HG03066 (cell line): Measurements from ENCODE around the gene RCC2.

Source experiments
- ATAC-seq: cut with Tn5 transposase; IDR thresholded peaks from one replicate; pipeline ENCODE4 v1.9.1; 2021; ENCODE audit warnings: low read depth; ENCODE audit not compliant: unreplicated experiment

Gene RCC2

DNA sequence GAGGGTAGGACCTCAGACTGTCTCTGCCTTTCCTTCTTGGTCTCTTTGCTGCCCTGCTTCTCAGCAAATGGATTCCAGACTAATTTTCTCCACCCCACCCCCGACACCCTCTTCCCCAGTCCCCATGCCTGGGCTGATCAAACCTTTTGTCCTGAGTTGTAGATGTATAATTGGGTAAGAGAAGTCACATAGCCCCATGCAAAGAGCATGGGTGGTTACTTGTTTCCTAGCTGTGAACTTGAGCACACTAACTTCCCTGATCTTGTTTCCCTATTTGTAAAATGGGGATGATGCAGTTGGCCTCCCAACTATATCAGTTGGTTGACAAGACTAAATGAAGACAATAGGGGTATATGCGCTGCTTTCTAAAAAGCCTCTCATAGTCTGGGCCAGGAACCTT is 58.3 kb downstream of the RCC2 start:
- ATAC-seq: no peak

DNA sequence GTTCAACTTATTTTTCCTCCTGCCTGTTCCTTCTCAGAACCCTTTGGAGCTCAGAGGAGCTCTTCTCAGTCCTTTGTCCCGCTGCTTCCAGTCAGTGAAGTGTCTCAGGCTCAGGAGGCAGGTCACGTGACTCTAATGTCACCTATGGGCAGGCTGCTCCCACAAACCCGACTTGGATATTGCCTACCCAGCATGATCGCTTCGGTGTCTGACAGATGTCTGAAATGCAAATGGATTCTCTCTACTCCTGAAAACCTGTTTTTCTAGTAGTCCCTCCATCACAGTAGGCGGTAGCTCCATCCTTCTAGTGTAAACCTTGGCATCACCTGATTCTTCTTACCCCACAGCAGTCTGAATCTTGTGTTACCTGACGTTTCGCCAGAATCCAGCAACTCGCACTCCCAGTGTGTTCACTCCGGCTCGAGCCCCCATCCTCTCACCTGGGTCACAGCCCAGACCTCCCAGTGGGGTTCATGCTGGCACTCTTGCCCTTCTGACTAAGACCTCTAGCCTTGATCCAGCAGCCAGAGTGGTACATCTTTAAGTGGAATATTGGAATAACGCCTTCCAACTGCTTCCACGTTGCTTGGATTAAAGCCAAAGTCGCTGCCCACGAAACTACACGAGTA is 62.0 kb downstream of the RCC2 start:
- no peak for ATAC-seq

DNA sequence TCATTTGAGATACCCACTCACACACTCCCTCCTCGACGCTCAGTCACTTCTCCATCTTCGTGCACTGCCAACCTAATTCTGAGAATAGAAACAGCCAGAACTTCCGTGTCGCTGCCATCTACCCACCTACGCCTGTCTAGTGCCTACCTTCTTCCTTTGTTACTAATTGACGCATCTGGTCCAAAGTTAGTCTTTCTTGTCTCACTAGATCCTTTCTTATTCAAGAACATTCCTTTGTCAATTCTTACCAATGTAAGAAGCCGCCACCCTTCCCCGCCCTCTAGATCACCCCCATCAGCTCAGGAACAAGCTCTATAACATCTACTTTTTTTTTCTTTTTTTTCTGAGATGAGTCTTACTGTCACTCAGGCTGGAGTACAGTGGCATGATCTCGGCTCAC is 63.8 kb downstream of the RCC2 start:
- ATAC-seq: no peak

DNA sequence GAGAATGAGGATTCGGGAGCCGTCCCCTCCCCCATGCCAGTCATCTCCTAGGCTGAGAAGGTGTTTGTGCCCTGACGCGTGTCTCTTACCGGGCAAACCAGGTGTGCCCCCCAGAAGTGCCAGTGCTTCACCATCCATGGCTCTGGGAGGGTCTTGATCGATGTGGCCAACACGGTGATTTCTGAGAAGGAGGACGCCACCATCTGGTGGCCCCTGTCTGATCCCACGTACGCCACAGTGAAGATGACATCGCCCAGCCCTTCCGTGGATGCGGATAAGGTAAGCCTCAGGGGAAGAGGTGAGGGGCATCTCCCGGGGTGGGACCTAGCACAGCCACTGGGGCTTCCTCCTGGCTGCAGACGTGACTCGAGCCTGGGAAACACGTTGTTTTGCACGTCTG is 66.5 kb downstream of the RCC2 start:
- ATAC-seq: no peak

DNA sequence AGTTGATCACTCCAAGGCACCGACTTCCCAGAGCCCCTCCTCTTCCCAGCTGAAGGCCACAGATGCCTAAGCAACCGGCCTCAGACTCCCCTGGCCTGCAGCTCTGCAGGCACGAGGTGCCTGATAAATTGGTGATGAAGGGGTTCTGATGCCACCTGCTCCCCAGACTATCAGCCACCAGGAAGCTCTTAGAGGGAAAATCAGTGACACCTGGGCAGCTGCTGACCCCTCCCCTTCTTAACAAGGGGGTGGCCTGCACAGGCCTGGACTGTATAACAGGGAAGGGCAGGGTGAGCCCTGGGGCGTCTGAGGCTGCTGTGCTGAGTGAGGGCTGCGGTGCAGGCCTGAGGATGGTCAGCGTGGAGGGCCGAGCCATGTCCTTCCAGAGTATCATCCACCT is 67.6 kb downstream of the RCC2 start, which contains the start of gene PADI6:
TSS of gene PADI6 (plus strand) at position 301 of the 400 bp plus-strand sequence. CDS start at position 351, 50 bp downstream.
- ATAC-seq: no peak

DNA sequence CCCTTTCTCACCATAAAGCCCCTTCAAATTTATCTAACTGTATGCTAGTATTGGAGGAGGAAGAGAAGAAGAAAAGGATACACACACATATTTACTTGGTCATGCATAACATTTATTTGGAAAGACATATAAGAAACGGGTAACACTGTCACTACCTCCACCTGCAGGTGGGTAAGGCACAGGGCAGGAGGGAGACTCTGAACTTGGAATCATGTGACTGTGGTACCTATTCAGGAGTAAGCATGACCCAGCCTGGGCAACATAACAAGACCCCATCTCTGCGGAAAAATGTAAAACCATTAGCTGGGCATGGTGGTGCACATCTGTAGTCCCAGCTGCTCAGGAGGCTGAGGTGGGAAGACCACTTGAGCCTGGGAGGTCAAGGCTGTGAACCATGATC is 68.9 kb downstream of the RCC2 start:
- no peak for ATAC-seq

DNA sequence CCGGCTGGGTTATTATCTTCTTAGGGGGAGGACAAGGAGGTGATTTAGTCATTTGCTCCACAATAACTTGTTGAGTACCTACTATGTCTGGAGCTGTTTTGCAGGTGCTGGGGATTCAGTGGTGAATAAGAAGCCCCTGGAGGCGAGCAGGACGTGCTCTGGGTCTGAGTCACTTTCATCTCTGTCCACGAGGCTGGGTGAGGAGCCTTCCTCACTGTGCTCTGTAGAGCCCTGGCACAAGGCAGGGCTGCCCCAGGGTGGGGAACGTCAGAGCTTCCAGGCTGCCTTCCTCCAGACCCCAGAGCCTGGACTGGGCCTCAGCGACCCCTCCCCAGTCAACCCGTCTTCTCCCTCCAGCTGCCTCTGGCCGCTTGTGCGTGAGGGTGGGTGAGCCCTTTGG is 70.0 kb downstream of the RCC2 start:
- ATAC-seq: no peak

DNA sequence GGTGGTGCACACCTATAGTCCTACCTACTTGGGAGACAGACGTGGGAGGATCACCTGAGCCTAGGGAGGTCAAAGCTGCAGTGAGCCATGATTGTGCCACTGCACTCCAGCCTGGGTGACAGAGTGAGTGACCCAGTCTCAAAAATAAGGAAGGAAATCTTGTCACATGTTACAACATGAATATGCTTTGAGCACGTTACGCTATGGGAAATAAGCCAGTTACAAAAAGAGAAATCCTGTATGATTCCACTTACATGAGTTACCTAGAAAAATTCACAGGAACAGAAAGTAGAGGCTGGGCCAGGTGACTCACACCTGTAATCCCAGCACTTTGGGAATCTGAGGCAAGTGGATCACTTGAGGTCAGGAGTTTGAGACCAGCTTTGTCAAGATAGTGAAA is 74.2 kb downstream of the RCC2 start:
- no peak for ATAC-seq

DNA sequence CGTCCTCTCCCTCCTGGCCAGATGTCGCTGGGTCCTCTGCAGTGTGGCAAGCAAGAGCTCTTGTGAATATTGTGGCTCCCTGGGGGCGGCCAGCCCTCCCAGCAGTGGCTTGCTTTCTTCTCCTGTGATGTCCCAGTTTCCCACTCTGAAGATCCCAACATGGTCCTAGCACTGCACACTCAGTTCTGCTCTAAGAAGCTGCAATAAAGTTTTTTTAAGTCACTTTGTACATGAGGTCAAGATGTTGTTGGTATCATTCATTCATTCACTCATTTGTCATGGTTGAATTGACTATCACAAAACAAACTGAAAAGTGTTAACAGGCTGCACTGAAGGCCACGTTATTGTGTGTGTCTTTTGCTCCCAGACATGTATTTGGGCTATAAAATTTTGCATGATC is 75.7 kb downstream of the RCC2 start:
- no peak for ATAC-seq

DNA sequence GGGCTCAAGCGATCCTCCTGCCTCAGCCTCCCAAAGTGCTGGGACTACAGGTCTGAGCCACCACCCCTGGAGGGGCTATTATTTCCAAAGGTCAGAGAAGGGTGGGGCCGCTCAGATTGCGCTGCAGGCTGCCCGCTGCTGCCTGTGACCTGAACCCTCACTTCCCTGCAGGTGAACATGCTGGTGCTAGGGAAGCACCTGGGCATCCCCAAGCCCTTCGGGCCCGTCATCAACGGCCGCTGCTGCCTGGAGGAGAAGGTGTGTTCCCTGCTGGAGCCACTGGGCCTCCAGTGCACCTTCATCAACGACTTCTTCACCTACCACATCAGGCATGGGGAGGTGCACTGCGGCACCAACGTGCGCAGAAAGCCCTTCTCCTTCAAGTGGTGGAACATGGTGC is 76.1 kb downstream of the RCC2 start:
- ATAC-seq: no peak

DNA sequence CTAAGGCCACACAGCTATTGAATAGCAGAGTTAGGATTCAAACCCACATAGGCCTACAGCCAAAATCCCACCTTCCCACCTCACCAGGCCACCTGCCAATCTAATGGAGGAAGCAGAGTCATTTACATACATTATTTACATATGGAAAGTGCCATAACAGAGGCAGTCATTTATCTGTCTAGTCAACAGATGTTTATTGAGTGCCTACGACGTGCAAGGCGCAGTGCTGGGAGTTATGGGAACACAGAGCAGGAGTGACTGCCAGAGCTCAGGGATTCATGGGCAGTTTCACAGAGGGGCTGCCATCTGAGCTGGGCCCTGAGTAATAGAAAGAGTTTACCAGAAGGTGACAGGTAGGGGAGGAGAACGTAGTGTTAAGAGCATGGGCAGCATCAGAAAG is 77.8 kb downstream of the RCC2 start:
- ATAC-seq: no peak

DNA sequence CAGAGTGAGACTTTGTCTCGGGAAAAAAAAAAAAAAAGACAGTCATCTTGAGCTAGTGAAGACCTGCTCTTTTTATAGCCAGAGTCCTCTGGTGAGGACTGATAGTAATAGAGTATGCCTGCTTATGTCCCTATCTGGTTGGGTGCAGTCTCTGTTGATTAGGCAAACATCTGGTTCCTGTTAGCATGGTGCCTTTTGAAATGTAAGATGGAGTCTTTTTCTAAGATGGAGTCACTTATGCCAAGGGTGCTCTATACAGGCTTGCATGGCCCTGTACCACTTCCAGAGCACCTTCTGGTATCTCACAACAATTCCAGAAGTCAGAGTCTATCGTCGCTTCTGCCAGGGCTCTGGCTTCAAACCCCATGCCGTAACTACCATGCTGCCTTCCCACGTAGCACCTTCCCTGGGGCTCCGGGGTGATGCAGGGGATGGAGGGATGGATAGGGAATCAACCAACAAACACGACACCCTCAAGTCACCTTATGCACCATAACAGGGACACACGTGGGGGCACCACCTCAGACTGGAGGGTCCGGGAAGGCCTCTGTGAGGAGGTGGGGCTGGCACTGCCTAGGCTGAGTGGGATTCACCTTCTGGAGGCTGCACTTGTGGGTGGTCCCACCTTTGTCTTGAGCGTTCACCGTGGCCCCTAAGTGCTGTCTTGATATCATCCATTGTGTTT is 79.1 kb downstream of the RCC2 start:
- no peak for ATAC-seq

DNA sequence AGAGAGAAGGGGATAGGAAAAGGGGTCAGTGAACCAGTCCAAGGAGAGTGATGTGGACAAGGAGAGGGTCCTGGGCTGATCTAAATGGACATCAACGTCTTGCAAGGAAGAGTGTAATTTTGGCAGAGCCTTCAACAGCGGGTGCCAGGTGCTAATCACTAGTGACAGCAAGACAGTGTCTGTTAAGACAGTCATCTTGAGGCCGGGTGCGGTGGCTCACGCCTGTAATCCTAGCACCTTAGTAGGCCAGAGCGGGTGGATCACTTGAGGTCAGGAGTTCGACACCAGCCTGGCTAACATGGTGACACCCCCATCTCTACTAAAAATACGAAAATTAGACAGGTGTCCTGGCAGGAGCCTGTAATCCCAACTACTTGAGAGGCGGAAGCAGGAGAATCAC is 79.7 kb downstream of the RCC2 start:
- no peak for ATAC-seq

DNA sequence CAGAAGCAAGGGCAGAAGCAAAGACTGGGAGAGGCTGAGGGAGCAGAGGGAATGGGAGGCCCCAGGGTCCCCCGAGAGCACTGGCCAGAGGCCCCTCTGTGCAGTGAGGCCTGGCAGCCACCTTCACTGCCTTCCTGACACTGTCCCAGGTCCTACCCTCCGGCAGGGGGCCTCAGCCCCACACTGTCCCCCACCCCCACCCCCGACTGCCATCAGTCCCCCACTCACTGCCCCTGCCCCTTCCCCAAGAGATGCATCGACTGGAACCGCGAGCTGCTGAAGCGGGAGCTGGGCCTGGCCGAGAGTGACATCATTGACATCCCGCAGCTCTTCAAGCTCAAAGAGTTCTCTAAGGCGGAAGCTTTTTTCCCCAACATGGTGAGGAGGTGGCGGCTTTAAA is 80.4 kb downstream of the RCC2 start:
- no peak for ATAC-seq

DNA sequence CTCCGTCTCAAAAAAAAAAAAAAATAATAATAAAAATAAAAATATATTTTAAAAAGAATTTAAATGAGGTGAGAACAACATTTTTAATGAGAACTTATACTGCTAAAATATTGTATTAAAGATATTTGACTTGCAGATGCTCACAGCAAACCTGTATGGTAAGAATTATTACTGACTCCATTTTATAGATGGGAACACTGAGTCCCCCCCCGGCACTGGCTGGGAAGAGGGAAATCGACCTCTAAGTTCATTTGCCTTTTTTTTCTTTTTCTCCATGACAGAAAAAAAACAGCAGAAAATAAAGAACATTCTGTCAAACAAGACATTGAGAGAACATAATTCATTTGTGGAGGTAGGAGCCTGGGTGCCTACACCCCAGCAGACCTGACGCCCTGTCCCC is 80.9 kb downstream of the RCC2 start:
- ATAC-seq: no peak
